ENCODE results near the gene ANGPTL1.

Gene ANGPTL1, protein sequence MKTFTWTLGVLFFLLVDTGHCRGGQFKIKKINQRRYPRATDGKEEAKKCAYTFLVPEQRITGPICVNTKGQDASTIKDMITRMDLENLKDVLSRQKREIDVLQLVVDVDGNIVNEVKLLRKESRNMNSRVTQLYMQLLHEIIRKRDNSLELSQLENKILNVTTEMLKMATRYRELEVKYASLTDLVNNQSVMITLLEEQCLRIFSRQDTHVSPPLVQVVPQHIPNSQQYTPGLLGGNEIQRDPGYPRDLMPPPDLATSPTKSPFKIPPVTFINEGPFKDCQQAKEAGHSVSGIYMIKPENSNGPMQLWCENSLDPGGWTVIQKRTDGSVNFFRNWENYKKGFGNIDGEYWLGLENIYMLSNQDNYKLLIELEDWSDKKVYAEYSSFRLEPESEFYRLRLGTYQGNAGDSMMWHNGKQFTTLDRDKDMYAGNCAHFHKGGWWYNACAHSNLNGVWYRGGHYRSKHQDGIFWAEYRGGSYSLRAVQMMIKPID
- total RNA-seq, result 0 reads per million in 3 experiments

DNA sequence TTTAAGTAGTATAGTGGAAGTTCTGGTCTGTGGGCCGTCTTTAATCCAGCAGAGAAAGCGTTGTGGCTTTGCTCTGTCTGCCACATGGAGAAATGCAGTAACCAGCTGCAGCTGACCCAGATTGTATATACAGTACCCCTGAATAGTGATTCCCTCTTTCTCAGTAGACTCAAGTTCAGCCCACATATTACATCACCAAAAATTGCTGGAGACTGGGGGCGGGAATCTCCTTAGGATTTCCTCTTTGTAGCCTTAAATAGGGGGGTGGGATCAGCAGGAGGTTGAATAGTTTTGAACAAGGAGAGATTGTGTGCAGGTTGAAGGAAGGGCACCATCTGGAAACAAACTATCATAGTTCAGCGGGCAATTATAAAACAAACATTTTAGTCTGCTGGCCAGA, at the start of gene ANGPTL1:
ANGPTL1 (minus strand) TSS at position 134 of the 400 bp plus-strand sequence. CDS start 5,301 bp downstream, outside the sequence.
- no peak for DNase-seq

DNA sequence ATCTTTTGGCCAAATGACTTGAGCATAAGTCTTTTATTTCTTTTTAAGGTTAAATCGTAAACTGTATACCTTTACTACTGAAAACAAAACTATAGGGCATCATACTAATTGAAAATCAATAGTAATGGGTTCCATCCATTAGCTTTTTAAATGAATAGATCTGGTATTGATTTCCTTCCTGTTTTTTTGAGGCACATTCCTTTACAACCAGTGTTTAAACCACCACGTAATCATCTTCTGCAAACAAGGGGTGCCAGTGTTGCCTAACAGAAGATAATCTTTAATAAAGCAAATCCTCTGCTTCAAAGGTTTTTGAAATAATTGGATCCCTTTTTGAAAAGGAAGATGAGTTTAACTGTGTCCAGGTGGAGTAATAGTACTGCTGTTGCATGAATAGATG, 48.7 kb upstream of the ANGPTL1 start:
- DNase-seq, result no peak

DNA sequence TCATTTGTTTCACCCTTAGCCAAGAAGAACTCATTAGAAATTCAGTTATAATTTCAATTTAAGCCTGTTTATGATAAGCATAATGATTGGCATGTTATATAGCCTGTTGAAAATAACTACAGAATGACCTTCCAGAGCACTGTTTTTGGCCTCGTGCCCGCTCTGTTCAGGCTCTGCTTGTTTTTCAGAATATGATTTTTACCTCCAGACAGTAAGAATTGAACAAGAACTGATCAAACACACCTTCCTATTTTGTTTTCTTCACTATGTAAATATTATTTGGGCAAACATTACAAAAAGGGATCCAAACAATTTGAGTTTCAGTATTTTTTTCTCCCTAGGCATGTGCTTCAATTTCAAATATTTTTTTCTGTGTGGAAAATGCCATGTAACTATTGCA, 48.1 kb upstream of the ANGPTL1 start:
- DNase-seq, result no peak

DNA sequence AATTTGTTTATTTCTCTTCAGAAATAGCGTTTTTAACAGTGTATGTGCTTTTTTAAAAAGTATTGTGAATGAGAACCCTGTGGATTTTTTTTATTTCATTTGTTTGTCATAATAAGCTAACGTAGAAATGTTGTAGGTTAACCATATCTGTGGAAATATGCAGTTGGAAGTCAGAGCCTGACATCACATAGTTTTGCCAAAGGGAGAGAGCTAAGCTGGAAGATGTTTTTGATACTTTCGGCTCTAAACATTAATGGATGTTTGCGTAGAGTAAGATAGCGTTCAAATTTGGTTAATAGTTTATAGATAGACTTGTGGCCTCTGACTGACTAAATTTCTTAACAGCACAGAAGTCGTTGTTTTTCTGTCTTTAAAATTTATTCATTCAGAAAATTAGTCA, 47.4 kb upstream of the ANGPTL1 start:
- no peak for DNase-seq

DNA sequence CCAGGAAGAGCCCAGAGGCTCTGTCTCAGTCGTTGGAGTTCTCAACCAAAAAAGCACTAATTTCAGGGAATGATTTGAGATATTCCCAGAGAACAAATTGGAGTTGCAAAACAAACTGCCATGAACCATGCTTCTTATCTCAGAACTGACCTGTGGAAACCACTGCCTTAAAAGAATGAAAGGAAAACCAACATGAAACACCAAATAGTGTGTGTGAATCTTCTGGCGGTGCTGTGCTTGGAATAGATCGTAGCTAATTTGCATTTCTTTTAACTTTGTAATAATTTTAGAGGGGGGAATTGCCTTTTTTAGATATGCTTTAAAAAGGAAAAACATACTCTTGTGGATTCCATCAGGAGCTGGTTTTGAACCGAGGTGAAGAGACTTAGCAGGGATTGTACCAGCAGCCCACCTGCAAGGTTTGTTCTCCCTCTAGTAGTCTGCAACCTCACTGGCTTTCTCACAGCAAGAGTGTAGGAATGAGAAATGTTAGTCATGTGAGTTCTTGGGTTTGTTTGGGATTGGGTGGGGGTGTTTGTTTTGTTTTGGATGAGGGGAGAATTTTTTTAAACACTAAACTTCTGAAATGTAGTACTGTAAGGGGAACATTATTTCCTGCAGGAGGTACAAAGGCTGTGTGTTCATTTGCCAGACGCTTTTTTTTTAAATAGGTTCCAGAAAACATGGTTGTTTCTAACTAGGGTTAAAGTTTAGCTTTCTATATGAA, 45.7 kb upstream of the ANGPTL1 start:
- DNase-seq, result no peak

DNA sequence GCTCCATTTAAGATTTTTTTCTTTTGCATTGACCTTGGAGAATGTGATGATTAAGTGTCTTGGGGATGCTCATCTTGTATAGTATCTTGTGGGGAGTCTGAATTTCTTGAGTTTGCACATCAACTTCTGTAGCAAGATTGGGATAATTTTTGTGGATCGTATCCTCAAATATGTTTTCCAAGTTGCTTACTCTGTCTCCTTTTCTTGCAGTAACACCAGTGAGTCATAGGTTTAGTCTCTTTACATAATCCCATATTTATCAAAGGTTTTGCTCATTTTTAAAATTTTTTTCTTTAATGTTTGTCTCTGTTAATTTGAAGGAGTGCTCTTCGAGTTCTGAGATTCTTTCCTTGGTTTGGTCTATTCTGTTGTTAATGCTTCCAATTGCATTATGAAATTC, 41.7 kb upstream of the ANGPTL1 start:
- DNase-seq, result no peak

DNA sequence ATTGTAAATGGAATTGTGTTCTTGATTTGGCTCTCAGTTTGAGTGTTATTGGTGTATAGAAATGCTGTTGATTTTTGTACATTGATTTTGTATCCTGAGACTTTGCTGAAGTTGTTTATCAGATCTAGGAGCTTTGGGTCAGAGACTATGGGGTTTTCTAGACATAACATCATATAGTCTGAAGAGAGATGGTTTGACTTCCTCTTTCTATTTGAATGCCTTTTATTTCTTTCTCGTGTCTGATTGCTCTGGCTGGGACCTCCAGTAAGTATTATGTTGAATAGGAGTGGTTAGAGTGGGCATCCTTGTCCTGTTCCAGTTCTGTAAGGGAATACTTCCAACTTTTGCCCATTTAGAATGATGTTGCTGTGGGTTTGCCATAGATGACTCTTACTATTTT, 39.1 kb upstream of the ANGPTL1 start:
- DNase-seq, result no peak

DNA sequence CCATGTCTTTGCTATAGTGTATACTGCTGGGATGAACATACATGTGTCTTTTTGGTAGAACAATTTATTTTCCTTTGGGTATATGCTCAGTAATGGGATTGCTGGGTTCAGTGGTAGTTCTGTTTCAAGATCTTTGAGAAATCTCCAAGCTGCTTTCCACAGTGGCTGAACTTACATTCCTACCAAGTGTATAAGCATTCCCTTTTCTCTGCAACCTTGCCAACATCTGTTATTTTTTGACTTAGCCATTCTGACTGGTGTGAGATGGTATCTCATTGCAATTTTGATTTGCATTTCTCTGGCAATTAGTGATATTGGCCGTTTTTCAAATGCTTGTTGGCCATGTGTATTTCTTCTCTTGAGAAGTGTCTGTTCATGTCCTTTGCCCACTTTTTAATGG, 37.5 kb upstream of the ANGPTL1 start:
- DNase-seq, result no peak

DNA sequence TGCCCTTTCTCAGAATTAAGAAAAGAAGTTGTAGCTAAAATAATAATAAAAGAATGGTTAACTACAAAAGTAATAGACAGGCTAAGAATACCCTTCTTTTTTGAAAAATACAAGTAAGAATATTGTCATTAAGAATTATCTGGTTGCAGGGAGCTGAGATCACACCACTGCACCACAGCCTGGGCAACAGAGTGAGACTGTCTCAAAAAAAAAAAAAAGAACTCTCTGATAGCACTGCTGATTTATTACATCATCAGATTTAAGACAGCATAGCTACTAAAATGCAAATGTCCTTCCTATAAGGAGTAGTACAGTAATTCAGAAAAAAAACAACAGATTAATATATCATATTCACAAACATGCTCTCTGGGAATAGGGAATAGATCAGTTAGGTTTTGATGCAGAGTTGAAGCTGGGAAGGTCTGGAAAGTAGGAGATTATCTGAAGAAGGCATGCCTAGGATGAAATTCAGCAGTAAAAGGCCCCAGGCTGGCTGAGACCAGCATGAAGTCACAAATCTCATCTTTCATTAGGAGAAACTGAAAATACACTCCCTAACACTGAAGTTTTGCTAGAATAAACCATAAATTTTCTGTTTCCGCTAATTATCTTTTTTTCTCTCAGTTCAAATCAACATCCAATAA, 30.7 kb upstream of the ANGPTL1 start:
- no peak for DNase-seq

DNA sequence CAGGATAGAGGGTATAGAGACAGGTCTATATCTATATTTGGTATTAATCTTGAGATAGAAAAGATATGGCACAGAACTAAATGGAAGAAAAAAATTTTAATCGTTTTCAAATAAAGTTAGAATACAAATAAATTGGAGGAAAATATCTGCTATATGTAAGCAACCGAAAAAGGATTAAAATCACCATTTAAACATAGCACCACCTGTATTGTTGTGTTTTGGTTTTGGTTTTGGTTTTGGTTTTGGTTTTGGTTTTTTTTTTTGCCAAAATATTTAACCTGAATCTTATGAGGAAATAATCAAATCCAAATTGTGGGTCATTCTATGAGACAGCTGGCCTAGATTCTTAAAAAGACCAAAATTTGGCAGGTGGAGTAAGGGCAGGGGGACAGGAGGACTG, 28.5 kb upstream of the ANGPTL1 start:
- no peak for DNase-seq

DNA sequence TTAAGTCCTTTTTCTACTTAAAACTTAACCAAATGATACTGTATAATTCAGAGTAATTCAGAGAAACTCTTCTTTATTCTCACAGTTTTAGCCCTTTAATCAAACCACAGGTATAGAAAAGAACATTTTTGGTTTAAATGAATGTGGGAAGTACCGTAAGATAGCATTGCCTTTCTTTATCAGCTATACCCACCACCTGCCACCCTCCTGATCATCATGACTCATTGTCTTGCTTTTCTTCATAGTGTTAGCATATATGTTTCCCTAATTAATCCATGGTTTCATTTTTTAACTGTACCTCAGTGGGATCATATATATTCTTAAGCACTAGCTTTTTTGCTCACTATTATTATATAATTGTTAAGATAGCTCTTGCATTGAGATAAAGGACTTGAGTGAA, 27.5 kb upstream of the ANGPTL1 start:
- DNase-seq, result no peak

DNA sequence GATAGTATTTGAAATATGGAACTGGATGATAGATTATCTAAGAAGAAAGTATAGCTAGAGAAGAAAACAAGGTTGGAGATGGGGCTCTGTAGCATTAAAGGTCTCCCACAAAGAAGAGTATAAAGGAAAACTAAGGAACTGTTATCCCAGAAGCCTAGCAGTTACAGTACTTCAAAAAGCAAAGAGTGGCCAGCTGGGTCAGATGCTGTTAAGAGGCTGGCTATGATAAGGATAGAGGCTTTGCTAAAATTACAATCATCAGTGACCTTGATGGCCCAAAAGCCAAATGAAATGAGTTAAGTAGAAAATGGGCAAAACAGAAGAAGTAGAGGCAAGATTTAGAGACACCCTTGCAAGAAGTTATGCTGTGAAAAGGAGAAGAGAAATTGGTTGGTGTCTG, 25.1 kb upstream of the ANGPTL1 start:
- DNase-seq, result no peak

DNA sequence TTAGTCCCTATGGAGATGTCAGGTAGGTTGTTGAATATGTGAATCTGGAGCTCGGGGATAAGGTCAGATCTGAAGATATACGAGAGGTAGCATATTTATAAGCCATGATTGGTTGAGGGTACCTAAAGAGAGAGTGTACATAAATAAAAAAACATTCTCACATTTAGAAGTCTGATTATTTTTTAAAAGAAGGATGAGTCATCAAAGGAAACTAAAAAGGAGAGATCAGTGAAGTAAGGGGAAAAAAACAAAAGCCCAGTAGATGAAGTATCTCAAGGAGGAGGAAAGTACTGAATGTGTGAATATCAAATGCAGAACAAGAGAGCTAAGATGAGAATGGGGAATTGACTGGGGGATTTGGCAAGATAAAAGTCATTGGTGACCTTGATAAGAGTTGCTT, 15.7 kb upstream of the ANGPTL1 start:
- DNase-seq, result no peak

DNA sequence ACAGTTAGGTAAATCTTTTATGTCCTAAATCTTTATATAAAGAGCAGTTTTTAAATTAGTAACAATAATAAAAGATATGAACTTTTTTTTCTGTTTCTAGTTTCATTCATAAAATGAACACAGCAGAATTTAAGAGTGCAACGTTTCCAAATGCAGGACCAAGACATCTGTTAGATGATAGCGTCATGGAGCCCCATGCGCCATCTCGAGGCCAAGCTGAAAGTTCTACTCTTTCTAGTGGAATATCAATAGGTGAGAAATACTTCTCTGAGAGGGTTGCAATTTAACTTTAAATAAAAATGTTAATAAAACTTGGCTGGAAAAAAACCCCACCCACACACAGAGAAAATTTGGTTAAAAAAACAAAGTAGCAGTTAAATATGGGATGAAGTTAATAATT, 15.0 kb upstream of the ANGPTL1 start:
- no peak for DNase-seq

DNA sequence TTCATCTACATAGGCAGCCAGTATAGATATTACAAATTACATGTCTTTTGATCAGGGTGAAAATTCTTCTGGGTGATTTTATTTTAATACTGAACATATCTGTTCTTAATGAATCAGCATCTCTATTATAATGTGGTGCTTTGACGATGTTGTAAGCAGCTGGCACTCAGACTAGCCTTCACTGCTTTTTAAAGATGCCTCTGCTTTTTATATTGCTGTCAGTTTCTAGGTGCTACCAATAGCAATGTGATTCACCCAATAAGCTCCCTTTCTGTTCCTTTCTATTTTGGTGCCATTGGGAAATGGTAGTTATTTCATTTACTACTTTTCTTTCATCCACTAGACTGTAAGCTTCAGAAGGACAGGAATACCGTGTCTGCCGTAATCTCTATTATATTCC, 11.1 kb upstream of the ANGPTL1 start:
- DNase-seq, result no peak

DNA sequence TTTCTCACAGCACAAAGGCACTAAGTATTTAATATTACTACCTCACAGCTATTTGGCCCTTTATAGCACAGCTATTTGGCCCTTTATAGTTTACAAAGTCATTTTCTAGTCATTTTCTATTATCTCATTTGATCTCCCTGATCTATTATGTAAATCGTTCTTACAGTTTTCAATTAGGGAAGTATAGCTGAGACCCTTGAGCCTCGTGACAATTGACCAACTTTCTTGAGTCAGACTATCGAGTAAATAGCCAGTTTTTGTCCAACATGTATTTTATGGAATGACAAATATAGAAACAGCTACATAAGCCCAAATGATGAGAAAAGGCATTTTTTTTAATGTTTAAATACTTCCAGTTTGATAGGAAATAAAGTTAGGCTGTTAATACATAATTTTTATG, 7.0 kb upstream of the ANGPTL1 start:
- DNase-seq, result no peak

DNA sequence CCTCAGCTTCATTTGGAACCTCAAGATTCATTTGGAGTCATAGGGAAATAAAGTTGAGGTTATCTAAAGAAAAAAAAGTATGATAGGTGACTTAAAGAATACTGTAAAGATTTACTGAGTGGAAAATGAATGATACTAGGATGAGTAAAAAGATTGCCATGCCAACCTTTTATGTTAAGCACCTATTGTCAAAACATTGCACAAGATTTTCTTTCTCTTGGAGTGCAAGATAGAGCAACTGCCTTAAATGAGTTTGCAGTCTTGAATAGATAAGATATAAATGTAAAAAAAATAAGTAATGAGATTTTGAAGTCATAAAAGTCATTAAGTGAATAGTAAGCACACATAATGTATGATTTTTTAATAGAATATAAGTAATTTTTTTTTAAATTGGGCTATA, 5.1 kb upstream of the ANGPTL1 start:
- DNase-seq, result no peak

DNA sequence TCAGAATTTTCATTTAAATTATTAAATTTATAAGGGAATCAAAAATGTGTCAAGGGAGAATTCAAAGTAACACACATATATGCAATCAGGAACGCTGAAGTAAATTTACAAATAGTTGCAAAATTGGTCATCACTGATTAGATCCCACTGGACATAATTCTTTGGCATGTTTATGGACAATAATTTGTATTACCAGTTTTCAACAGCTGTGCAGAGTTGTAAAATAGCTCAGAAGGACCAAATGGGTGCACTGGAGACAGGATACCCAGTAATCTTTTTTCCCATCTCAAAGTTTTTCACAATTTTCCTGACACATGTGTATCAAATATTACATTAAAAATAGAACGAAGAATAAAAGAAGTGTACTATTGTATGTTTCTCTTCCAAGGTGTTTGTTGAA, 4.1 kb upstream of the ANGPTL1 start:
- DNase-seq, result no peak

DNA sequence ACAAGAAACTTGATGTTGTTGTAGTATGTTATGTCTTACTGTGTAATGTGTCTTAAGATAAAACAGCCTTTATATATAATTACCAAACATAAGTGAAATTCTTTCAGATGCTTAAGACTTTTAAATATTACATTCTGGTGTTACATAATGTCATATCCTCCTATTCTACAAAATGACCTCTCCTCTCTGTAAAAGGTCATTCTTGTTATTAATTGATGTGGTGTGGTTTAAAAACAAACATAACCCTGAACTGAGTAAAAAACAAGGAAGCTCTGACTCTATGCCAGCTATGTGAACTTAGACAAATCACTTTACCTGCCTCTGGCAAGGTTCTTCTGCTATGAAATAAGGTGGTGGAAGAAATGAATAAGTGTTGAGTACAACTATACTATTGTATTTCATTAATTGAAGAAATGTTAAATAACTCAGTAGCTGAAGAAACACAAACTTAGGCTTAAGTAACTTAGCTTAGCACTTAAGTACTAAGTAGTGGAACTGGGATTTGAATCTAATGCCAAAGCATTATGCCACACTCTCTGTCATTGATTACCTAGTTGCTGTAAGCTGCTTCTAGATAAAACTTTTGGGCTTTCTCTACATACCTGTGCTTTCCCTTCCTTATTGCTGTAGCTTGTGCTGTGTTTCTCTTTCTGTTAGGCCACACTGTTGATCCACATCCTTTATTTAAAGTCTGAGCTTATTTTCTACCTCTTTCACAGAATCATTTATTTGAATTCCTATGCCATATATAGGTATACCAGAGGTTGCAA, 859 bp upstream of the ANGPTL1 start:
- no peak for DNase-seq

DNA sequence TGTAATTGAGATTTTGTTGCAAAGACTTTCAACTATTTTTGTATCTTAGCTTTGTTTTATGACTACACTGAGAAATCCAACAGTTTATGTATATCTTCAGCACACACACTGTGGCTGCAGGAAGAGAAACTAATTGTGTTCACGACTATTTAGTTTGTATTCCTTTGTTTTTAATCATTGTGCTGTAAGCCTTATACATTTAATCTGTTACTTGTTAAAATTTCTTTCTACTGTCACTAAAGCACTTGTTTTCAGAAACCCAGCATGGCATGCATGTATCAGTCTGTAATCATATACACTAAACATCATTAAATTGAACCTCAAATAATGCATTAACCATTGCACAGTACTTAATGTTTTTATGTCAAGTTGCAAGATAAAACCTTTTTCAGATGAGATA, 656 bp downstream of the ANGPTL1 start:
- DNase-seq, result no peak

DNA sequence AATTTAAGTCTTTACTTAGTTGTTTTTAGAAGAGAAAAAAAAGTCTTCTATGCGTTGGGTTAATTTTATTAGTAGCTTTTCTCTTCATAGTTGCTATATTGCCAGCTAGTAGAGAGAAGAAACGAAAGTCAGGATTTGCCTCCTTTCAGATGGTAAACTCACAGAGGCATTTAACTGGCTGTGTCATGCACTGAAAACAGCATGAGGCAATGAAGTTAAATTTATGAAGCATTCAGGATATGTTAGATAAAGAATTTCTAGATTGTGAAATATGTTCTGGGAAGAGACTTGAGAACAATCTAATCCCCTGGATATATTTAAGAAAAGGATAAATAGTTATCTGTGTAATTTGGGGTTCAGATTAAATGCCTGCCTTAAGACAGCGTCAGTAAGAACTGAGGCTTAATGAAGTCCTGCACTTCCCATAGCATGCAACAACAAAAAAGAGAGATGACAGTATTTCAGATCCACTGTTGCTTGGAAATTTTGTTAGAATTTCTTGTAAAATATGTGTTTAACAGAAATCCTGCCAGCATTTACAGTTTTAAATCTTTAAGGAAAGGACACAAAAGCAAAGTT, 1.7 kb downstream of the ANGPTL1 start:
- no peak for DNase-seq

DNA sequence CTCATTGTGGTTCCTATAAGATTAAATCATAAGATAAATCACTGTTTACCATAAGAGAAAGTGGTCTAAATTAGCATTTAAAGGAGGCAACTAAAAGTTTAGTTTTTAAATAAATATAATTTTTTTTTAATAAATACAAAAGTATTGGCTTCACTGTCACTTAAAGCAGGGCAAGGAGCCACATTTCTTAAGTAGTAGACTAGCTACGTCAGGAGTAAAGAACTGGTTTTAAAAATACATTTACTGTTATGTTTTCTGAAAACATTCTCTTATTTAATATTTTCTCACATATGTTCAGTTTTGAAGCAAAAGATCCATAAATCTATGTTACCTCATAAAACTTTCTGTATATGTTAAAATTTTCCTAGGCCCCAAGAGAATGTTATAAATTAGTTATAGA, 2.2 kb downstream of the ANGPTL1 start:
- DNase-seq, result no peak

DNA sequence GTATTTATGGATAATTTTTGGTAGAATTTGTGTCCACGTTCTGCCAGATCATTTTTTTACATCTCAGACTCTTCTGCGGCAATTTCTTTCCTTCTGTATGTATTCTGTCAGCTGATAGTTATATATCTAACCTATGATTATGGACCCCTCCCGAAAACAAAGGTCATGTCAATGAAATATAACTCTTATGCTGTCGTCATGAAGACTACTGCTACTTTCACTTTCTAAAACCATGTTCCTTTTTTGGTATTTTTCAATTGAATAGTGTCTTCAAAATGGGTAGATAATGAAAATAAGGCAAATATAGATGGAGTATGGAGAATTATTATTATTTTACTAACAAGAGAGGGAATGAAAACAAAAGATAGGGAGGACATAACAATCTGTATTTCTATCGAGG, 3.2 kb downstream of the ANGPTL1 start:
- no peak for DNase-seq
